Tibial nerve (tissue), 4 donors: ENCODE data around the gene IGSF10. TPM values are rescaled to one million over a fixed set of nuclear protein-coding genes. Genes with fewer than 3 reads are reported as not detected.
"Not testable (repeated sequence)": the region's sequence is repeated elsewhere in the genome, so short reads cannot be mapped to it uniquely, and the experiment has no call there.

ENCODE experiments used
- DNase-seq, 2 donors: peaks; one replicate each; pipeline ENCODE4 v3.0.0-alpha.2; 2019; ENCODE audit warnings: low spot score in 2 of 2
- H3K27ac ChIP-seq, 4 donors: fragments of 200-600 bp; sonication (generic) in 3 of 4; one replicate each; pipeline ENCODE4 v1.5.1; 2017 to 2019; ENCODE audit warnings: mild to moderate bottlenecking in 1 of 4
- H3K27me3 ChIP-seq, 2 donors: fragments of 200-600 bp; sonication (generic) in 1 of 2; one replicate each; pipeline versions ENCODE4 v1.5.1 to v1.6.0; 2017 to 2019
- H3K36me3 ChIP-seq, 3 donors: fragments of 200-600 bp; sonication (generic); one replicate each; pipeline ENCODE4 v1.5.1; 2018 to 2019
- H3K4me1 ChIP-seq, 4 donors: fragments of 200-600 bp; sonication (generic) in 3 of 4; one replicate each; pipeline ENCODE4 v1.5.1; 2017 to 2019
- H3K4me3 ChIP-seq, 4 donors: fragments of 200-600 bp; sonication (generic) in 3 of 4; one replicate each; pipeline ENCODE4 v1.5.1; 2017 to 2019; ENCODE audit warnings: mild to moderate bottlenecking in 1 of 4, moderate library complexity in 1 of 4
- H3K9me3 ChIP-seq, 4 donors: fragments of 200-600 bp; sonication (generic) in 3 of 4; one replicate each; pipeline ENCODE4 v1.5.1; 2017 to 2019
- CTCF ChIP-seq, 5 experiments: fragments of 200-600 bp in 3 of 5; fragments of 450-650 bp in 2 of 5; sonication (generic) in 3 of 5; IDR thresholded peaks; one replicate each; pipeline ENCODE4 v1.5.1; 2016 to 2019; ENCODE audit warnings: antibody characterized with exemption in 5 of 5, mild to moderate bottlenecking in 3 of 5, moderate library complexity in 2 of 5
- EP300 ChIP-seq, 2 donors: sonication (generic); formaldehyde crosslinking; IDR thresholded peaks; one replicate each; pipeline ENCODE4 v1.6.1; 2017; ENCODE audit warnings: antibody characterized with exemption in 2 of 2, mild to moderate bottlenecking in 1 of 2
- POLR2A ChIP-seq, 2 donors: fragments of 450-650 bp; IDR thresholded peaks; one replicate each; pipeline ENCODE4 v1.6.1; 2017; ENCODE audit warnings: antibody characterized with exemption in 2 of 2, mild to moderate bottlenecking in 2 of 2, moderate library complexity in 2 of 2
- WGBS, 2 donors: methylation state at CpG; one replicate each; pipeline ENCODE4 v1.1.5; 2018; 5-methylcytosine and 5-hydroxymethylcytosine counted together
- total RNA-seq, 4 donors: library from RNA; depleted of rRNA; stranded (reverse); fragments of >200 nt; gene quantifications; one replicate each; pipeline ENCODE4 v1.1.0, GENCODE V29; 2016

Gene IGSF10
- total RNA-seq, 4 donors from 2014 or later: 0.44 to 3.1 (median 2.2) TPM

GRCh38 chr3:151501171-151501922 lies 40.5 kb upstream of the IGSF10 start:
- H3K9me3 ChIP-seq: no peaks in the 10 kb centered on the region
- H3K4me1 ChIP-seq: peaks cover 0 to 6% (median 0%) of the 10 kb centered on the region in 4 donors
- no peaks in the 10 kb centered on the region for H3K36me3 ChIP-seq
- no peak for DNase-seq
- TF ChIP-seq POLR2A (IDR thresholded peaks at IDR 0.05): no peak
- no peak for TF ChIP-seq CTCF (IDR thresholded peaks at IDR 0.05)
- no peak for TF ChIP-seq EP300 (IDR thresholded peaks at IDR 0.05)
- no peaks in the 10 kb centered on the region for H3K27me3 ChIP-seq
- 52 to 75% methylated on average over 5 of the region's 5 CpGs for WGBS, 2 donors
- H3K27ac ChIP-seq: no peak overlapping the region
- no peak overlapping the region for H3K4me3 ChIP-seq

GRCh38 chr3:151499168-151499567 lies 38.3 kb upstream of the IGSF10 start:
- Histone ChIP-seq H3K4me1 (peaks cover 0 to 6% (median 0%) of the 10 kb centered on the region in 4 donors), H3K9me3 (no peaks in the 10 kb centered on the region), H3K27ac (no peak overlapping the region), H3K36me3 (no peaks in the 10 kb centered on the region), H3K27me3 (no peaks in the 10 kb centered on the region), H3K4me3 (no peak overlapping the region)
- DNase-seq: no peak
- 26 to 35% methylated on average over 3 of the region's 3 CpGs for WGBS, 2 donors
- TF ChIP-seq POLR2A (IDR thresholded peaks at IDR 0.05): no peak
- no peak for TF ChIP-seq CTCF (IDR thresholded peaks at IDR 0.05)
- TF ChIP-seq EP300 (IDR thresholded peaks at IDR 0.05): no peak

- 63 to 68% methylated on average over 2 of the region's 2 CpGs for WGBS, 2 donors
- no peak overlapping the region for H3K4me3 ChIP-seq
- no peaks in the 10 kb centered on the region for H3K4me1 ChIP-seq
- H3K36me3 ChIP-seq: no peaks in the 10 kb centered on the region
- TF ChIP-seq POLR2A (IDR thresholded peaks at IDR 0.05): no peak
- no peak for TF ChIP-seq EP300 (IDR thresholded peaks at IDR 0.05)
- no peak for TF ChIP-seq CTCF (IDR thresholded peaks at IDR 0.05)
- H3K27me3 ChIP-seq: no peaks in the 10 kb centered on the region
- H3K27ac ChIP-seq: no peak overlapping the region
- H3K9me3 ChIP-seq: no peaks in the 10 kb centered on the region
- DNase-seq: no peak
Measured at GRCh38 chr3:151491525-151491924, 30.7 kb upstream of the IGSF10 start.

- not testable (repeated sequence) for H3K4me1 ChIP-seq, DNase-seq, H3K27ac ChIP-seq, H3K36me3 ChIP-seq, H3K4me3 ChIP-seq, H3K27me3 ChIP-seq
- H3K9me3 ChIP-seq: peaks cover 0 to 11% (median 2%) of the 10 kb centered on the region in 4 donors
Measured at GRCh38 chr3:151487833-151488232, 27.0 kb upstream of the IGSF10 start.

- no peaks in the 10 kb centered on the region for H3K36me3 ChIP-seq
- peaks cover 0 to 32% (median 8%) of the 10 kb centered on the region in 4 donors for H3K9me3 ChIP-seq
- H3K4me1 ChIP-seq: no peaks in the 10 kb centered on the region
- H3K27ac ChIP-seq: no peak overlapping the region
- no peak for DNase-seq
- H3K27me3 ChIP-seq: no peaks in the 10 kb centered on the region
- no peak overlapping the region for H3K4me3 ChIP-seq
- TF ChIP-seq CTCF (IDR thresholded peaks at IDR 0.05) (no peak), POLR2A (IDR thresholded peaks at IDR 0.05) (no peak)
- 89 to 93% methylated on average over 6 of the region's 6 CpGs for WGBS, 2 donors
Measured at GRCh38 chr3:151483961-151484520, 23.2 kb upstream of the IGSF10 start.
